Testis (tissue), 2 donors: ENCODE measurements around the gene DRICH1.
"Not testable (repeated sequence)": the region's sequence is repeated elsewhere in the genome, so short reads cannot be mapped to it uniquely, and the experiment has no call there.

ENCODE experiments used
- POLR2A ChIP-seq: fragments of 450-650 bp; IDR thresholded peaks from one replicate; pipeline ENCODE4 v1.6.1; 2017; ENCODE audit warnings: antibody characterized with exemption, mild to moderate bottlenecking, moderate library complexity
- TF ChIP-seq, protein P1 (sequence below), 3 experiments: fragments of 450-650 bp in 2 of 3; fragments of 200-600 bp in 1 of 3; sonication (generic) in 1 of 3; IDR thresholded peaks; one replicate each; pipeline ENCODE4 v1.5.1; 2016 to 2019; ENCODE audit warnings: antibody characterized with exemption in 3 of 3, mild to moderate bottlenecking in 2 of 3, moderate library complexity in 1 of 3

DNA sequence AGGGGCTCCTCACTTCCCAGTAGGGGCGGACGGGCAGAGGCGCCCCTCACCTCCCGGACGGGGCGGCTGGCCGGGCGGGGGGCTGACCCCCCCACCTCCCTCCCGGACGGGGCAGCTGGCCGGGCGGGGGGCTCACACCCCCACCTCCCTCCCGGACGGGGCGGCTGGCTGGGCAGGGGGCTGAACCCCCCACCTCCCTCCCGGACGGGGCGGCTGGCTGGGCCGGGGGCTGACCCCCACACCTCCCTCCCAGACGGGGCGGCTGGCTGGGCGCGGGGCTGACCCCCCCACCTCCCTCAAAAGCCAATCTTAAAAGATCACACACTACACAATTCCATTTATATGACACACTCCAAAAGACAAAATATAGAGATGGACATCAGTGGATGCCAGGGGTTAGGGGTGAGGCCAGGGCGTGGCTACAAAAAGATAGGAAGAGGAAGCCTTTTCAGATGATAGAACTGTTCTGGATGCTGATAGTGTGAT lies 71.1 kb downstream of the DRICH1 start:
- TF ChIP-seq, protein P1, sequence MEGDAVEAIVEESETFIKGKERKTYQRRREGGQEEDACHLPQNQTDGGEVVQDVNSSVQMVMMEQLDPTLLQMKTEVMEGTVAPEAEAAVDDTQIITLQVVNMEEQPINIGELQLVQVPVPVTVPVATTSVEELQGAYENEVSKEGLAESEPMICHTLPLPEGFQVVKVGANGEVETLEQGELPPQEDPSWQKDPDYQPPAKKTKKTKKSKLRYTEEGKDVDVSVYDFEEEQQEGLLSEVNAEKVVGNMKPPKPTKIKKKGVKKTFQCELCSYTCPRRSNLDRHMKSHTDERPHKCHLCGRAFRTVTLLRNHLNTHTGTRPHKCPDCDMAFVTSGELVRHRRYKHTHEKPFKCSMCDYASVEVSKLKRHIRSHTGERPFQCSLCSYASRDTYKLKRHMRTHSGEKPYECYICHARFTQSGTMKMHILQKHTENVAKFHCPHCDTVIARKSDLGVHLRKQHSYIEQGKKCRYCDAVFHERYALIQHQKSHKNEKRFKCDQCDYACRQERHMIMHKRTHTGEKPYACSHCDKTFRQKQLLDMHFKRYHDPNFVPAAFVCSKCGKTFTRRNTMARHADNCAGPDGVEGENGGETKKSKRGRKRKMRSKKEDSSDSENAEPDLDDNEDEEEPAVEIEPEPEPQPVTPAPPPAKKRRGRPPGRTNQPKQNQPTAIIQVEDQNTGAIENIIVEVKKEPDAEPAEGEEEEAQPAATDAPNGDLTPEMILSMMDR (IDR thresholded peaks at IDR 0.05): not testable (repeated sequence)
- not testable (repeated sequence) for TF ChIP-seq POLR2A
